ENCODE measurements around the gene AGPAT4. TPM values are rescaled to one million over a fixed set of nuclear protein-coding genes. Genes with fewer than 3 reads are reported as not detected.

Gene AGPAT4
- total and polyA plus RNA-seq, 5 donors, result 1.5 to 5.1 (median 3.1) TPM

- H3K4me1 ChIP-seq (ENCODE audit: control insufficient read depth, insufficient read depth, low read length), result no peaks in the 10 kb centered on the region
- WGBS, result 86% methylated on average over 5 of the region's 5 CpGs
- intact Hi-C loops (cut with DNase I), result no loop called here
- ATAC-seq, result no peak
- H3K27me3 ChIP-seq (ENCODE audit: control insufficient read depth, insufficient read depth), result no peaks in the 10 kb centered on the region
- DNase-seq, result no peak
- no peak overlapping the region for H3K27ac ChIP-seq (ENCODE audit: low read length)
- H3K4me3 ChIP-seq (ENCODE audit: low read length), result no peak overlapping the region
- H3K9me3 ChIP-seq (ENCODE audit: control insufficient read depth, low read length), result no peaks in the 10 kb centered on the region
Measured at GRCh38 chr6:161108916-161109315, 164.9 kb downstream of the AGPAT4 start.

DNA sequence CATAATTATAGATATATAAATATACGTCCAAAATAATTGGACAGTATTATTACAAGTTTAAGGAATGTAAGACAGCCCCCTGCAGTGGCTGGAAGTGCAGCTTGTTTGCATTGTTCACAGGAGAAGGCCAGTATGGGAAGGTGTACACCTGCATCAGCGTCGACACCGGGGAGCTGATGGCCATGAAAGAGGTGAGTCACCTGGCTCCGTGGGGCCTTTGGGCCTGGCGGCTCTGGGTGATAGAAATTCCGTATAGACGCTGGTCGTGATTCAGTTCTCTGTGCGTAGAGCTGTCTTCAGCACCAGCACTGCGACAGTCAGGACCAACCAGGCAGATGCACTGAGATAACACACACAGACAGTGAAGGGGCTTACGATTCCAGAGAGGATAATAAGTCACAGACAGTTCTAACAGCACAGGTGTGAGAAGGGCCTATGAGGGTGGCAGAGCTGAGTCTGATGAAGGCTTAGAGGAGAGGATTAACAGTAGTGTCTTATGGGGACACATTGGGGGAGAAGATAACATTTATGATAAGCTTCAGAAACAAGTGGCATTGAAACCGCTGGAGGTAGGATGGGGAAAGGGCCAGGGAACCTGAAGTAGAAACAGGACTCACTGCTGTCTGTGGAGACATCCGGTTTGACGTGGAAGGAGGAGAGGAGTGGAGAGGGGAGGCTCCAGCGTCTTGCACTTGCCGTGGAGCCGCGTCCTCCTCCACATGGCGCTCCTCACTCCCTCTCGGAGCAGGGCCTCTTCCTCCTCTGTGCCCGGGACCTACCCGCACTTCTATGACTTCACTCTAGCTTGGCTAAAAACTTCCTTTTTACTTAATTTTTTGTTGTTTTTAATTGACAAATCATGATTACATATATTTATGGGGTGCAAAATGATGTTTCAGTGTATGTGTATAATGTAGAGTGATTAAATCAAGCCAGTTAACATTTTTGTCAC is 165.8 kb downstream of the AGPAT4 start:
- intact Hi-C loops (cut with DNase I), result no loop called here
- no peak overlapping the region for H3K4me3 ChIP-seq (ENCODE audit: low read length)
- H3K27me3 ChIP-seq (ENCODE audit: control insufficient read depth, insufficient read depth), result no peaks in the 10 kb centered on the region
- no peaks in the 10 kb centered on the region for H3K9me3 ChIP-seq (ENCODE audit: control insufficient read depth, low read length)
- DNase-seq, result no peak
- WGBS, result 91% methylated on average over 23 of the region's 23 CpGs
- H3K4me1 ChIP-seq (ENCODE audit: control insufficient read depth, insufficient read depth, low read length), result no peaks in the 10 kb centered on the region
- H3K27ac ChIP-seq (ENCODE audit: low read length), result no peak overlapping the region
- no peak for ATAC-seq

GRCh38 chr6:161105408-161105807 is 168.5 kb downstream of the AGPAT4 start:
- H3K9me3 ChIP-seq (ENCODE audit: control insufficient read depth, low read length), result no peaks in the 10 kb centered on the region
- H3K4me1 ChIP-seq (ENCODE audit: control insufficient read depth, insufficient read depth, low read length), result no peaks in the 10 kb centered on the region
- intact Hi-C loops (cut with DNase I), result no loop called here
- WGBS, result 99% methylated on average over 2 of the region's 2 CpGs
- no peak overlapping the region for H3K4me3 ChIP-seq (ENCODE audit: low read length)
- ATAC-seq, result no peak
- no peak for DNase-seq
- no peak overlapping the region for H3K27ac ChIP-seq (ENCODE audit: low read length)
- H3K27me3 ChIP-seq (ENCODE audit: control insufficient read depth, insufficient read depth), result no peaks in the 10 kb centered on the region

- Histone ChIP-seq H3K27me3 (ENCODE audit: control insufficient read depth, insufficient read depth) (no peaks in the 10 kb centered on the region), H3K27ac (ENCODE audit: low read length) (no peak overlapping the region), H3K4me1 (ENCODE audit: control insufficient read depth, insufficient read depth, low read length) (no peaks in the 10 kb centered on the region), H3K9me3 (ENCODE audit: control insufficient read depth, low read length) (no peaks in the 10 kb centered on the region), H3K4me3 (ENCODE audit: low read length) (no peak overlapping the region)
- intact Hi-C loops (cut with DNase I), result no loop called here
- no peak for ATAC-seq
- DNase-seq, result no peak
Measured at GRCh38 chr6:161104966-161105365, 168.9 kb downstream of the AGPAT4 start.

DNA sequence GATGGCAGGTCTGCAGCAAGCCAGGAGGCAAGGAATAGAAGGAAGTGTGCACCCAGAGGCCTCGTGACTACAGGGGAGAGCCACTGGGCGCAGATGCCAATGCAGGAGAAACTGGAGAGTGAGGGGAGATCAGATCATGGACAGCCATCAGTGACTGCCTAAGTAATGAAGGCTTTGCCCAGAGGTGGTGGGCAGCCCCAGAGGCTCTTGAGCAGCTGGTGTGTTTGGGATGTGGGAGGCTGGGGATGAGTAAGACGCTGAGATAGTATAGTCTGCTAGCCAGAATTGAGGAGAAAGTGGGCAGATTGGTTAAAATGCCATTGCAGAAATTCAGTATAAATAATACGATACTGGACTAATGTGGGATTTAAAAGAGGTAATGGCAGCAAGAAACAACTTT is 170.4 kb downstream of the AGPAT4 start:
- no peak for ATAC-seq
- Histone ChIP-seq H3K4me3 (ENCODE audit: low read length) (no peak overlapping the region), H3K9me3 (ENCODE audit: control insufficient read depth, low read length) (no peaks in the 10 kb centered on the region), H3K4me1 (ENCODE audit: control insufficient read depth, insufficient read depth, low read length) (no peaks in the 10 kb centered on the region), H3K27ac (ENCODE audit: low read length) (no peak overlapping the region), H3K27me3 (ENCODE audit: control insufficient read depth, insufficient read depth) (no peaks in the 10 kb centered on the region)
- DNase-seq, result no peak
- WGBS, result 94% methylated on average over 4 of the region's 4 CpGs
- intact Hi-C loops (cut with DNase I), result no loop called here

- Histone ChIP-seq H3K27me3 (ENCODE audit: control insufficient read depth, insufficient read depth) (no peaks in the 10 kb centered on the region), H3K27ac (ENCODE audit: low read length) (no peak overlapping the region), H3K4me1 (ENCODE audit: control insufficient read depth, insufficient read depth, low read length) (no peaks in the 10 kb centered on the region), H3K4me3 (ENCODE audit: low read length) (no peak overlapping the region), H3K9me3 (ENCODE audit: control insufficient read depth, low read length) (no peaks in the 10 kb centered on the region)
- intact Hi-C loops (cut with DNase I), result no loop called here
- no peak for DNase-seq
- 81% methylated on average over 7 of the region's 7 CpGs for WGBS
- no peak for ATAC-seq
Measured at GRCh38 chr6:161101517-161101916, 172.3 kb downstream of the AGPAT4 start.

- H3K4me1 ChIP-seq (ENCODE audit: control insufficient read depth, insufficient read depth, low read length), result no peaks in the 10 kb centered on the region
- no peak overlapping the region for H3K27ac ChIP-seq (ENCODE audit: low read length)
- DNase-seq (no peak), ATAC-seq (peak in 1 of 2 donors; percentile 47)
- H3K27me3 ChIP-seq (ENCODE audit: control insufficient read depth, insufficient read depth), result no peaks in the 10 kb centered on the region
- 76% methylated on average over 8 of the region's 8 CpGs for WGBS
- H3K4me3 ChIP-seq (ENCODE audit: low read length), result no peak overlapping the region
- intact Hi-C loops (cut with DNase I), result no loop called here
- no peaks in the 10 kb centered on the region for H3K9me3 ChIP-seq (ENCODE audit: control insufficient read depth, low read length)
Measured at GRCh38 chr6:161100072-161100471, 173.8 kb downstream of the AGPAT4 start.

GRCh38 chr6:161095916-161096315 is 177.9 kb downstream of the AGPAT4 start:
- Histone ChIP-seq H3K4me1 (ENCODE audit: control insufficient read depth, insufficient read depth, low read length) (no peaks in the 10 kb centered on the region), H3K27me3 (ENCODE audit: control insufficient read depth, insufficient read depth) (no peaks in the 10 kb centered on the region), H3K9me3 (ENCODE audit: control insufficient read depth, low read length) (no peaks in the 10 kb centered on the region), H3K4me3 (ENCODE audit: low read length) (no peak overlapping the region), H3K27ac (ENCODE audit: low read length) (no peak overlapping the region)
- ATAC-seq, result no peak
- DNase-seq, result no peak
- intact Hi-C loops (cut with DNase I), result no loop called here

GRCh38 chr6:161094955-161095354 is 178.9 kb downstream of the AGPAT4 start:
- ATAC-seq (no peak), DNase-seq (no peak)
- Histone ChIP-seq H3K9me3 (ENCODE audit: control insufficient read depth, low read length) (no peaks in the 10 kb centered on the region), H3K4me1 (ENCODE audit: control insufficient read depth, insufficient read depth, low read length) (no peaks in the 10 kb centered on the region), H3K4me3 (ENCODE audit: low read length) (no peak overlapping the region), H3K27ac (ENCODE audit: low read length) (no peak overlapping the region), H3K27me3 (ENCODE audit: control insufficient read depth, insufficient read depth) (no peaks in the 10 kb centered on the region)
- 76% methylated on average over 5 of the region's 5 CpGs for WGBS
- intact Hi-C loops (cut with DNase I), result no loop called here

- Histone ChIP-seq H3K27me3 (ENCODE audit: control insufficient read depth, insufficient read depth) (no peaks in the 10 kb centered on the region), H3K4me1 (ENCODE audit: control insufficient read depth, insufficient read depth, low read length) (no peaks in the 10 kb centered on the region), H3K9me3 (ENCODE audit: control insufficient read depth, low read length) (no peaks in the 10 kb centered on the region), H3K4me3 (ENCODE audit: low read length) (no peak overlapping the region), H3K27ac (ENCODE audit: low read length) (no peak overlapping the region)
- DNase-seq (no peak), ATAC-seq (no peak)
- 89% methylated on average over 6 of the region's 6 CpGs for WGBS
- intact Hi-C loops (cut with DNase I), result no loop called here
Measured at GRCh38 chr6:161091972-161092701, 181.7 kb downstream of the AGPAT4 start.

DNA sequence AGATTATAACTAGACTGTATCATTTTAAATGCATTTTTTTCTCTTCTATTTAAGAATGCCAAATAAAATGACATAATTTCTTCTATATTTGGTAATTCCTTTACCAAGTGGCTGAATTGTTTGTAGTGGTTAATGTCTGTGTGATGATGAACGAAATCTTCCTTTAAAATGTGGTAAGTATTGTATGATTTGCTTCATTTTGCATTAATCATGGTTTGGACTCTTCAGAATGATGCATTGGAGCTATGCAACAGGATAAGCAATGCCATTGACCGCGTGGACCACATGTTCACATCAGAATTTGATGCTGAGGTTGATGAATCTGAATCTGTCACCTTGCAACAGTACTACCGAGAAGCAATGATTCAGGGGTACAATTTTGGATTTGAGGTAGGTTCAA is 182.7 kb downstream of the AGPAT4 start:
- Histone ChIP-seq H3K4me3 (ENCODE audit: low read length) (no peak overlapping the region), H3K9me3 (ENCODE audit: control insufficient read depth, low read length) (no peaks in the 10 kb centered on the region), H3K27ac (ENCODE audit: low read length) (no peak overlapping the region), H3K27me3 (ENCODE audit: control insufficient read depth, insufficient read depth) (no peaks in the 10 kb centered on the region), H3K4me1 (ENCODE audit: control insufficient read depth, insufficient read depth, low read length) (no peaks in the 10 kb centered on the region)
- intact Hi-C loops (cut with DNase I), result no loop called here
- WGBS, result 94% methylated on average over 4 of the region's 4 CpGs
- no peak for ATAC-seq
- DNase-seq, result no peak
